B cell (primary cell): Measurements from ENCODE around the gene MAP3K5. TPM values are rescaled to one million over a fixed set of nuclear protein-coding genes. Genes with fewer than 3 reads are reported as not detected.

Experiments used
- ATAC-seq: fragments of 200-7000 bp; cut with Tn5 transposase; one replicate; pipeline ENCODE4 v1.10.0; 2021; ENCODE audit warnings: low read depth, mild to moderate bottlenecking, moderate number of reproducible peaks, moderate library complexity
- CTCF ChIA-PET: fragments of 350-600 bp; sonication (Branson Sonifier 250); formaldehyde crosslinking; loops from one replicate; lab custom pipeline; 2021; ENCODE audit warnings: antibody characterized with exemption, inconsistent platforms; lab: Charles Lee
- POLR2A ChIA-PET: fragments of 350-600 bp; sonication (Branson Sonifier 250); formaldehyde crosslinking; loops from one replicate; lab custom pipeline; 2021; ENCODE audit warnings: antibody characterized with exemption; lab: Charles Lee
- DNase-seq: peaks from one replicate; pipeline ENCODE4 v3.0.0; 2013
- H2AFZ ChIP-seq: 2 replicates; pipeline ENCODE4 v1.6.1; 2012; ENCODE audit warnings: mild to moderate bottlenecking, low read depth, low read length; ENCODE audit not compliant: insufficient read depth, poor library complexity, severe bottlenecking
- H3K27ac ChIP-seq, 2 donors: 1 replicate in 1 of 2; 2 replicates in 1 of 2; pipeline ENCODE4 v1.5.1; 2012 to 2013; ENCODE audit warnings: low read length in 2 of 2, mild to moderate bottlenecking in 2 of 2, moderate library complexity in 1 of 2
- H3K27me3 ChIP-seq, 4 experiments: fragments of 200-600 bp in 1 of 4; sonication (generic) in 1 of 4; replicated peaks in 1 of 4; 1 replicate in 2 of 4; 2 replicates in 2 of 4; pipeline versions ENCODE4 v1.6.1 to v1.7.0; 2013 to 2016; ENCODE audit warnings: low read length in 3 of 4, mild to moderate bottlenecking in 2 of 4, mixed read lengths in 1 of 4, moderate library complexity in 1 of 4; ENCODE audit not compliant: insufficient read depth in 4 of 4, control insufficient read depth in 3 of 4; ENCODE audit errors: control extremely low read depth in 1 of 4
- H3K36me3 ChIP-seq, 2 experiments: replicated peaks in 1 of 2; 1 replicate in 1 of 2; 2 replicates in 1 of 2; pipeline versions ENCODE4 v1.6.1 to v1.7.1; 2013; ENCODE audit warnings: low read length in 1 of 2; ENCODE audit not compliant: insufficient read depth in 2 of 2, control insufficient read depth in 1 of 2; ENCODE audit errors: control extremely low read depth in 1 of 2, extremely low read depth in 1 of 2
- H3K4me1 ChIP-seq, 2 donors: fragments of 200-600 bp in 1 of 2; sonication (generic) in 1 of 2; 1 replicate in 1 of 2; 2 replicates in 1 of 2; pipeline versions ENCODE4 v1.5.1 to v1.6.1; 2013 to 2017; ENCODE audit warnings: low read length in 2 of 2; ENCODE audit not compliant: control insufficient read depth in 2 of 2, insufficient read depth in 2 of 2
- H3K4me2 ChIP-seq: replicated peaks from 2 replicates; pipeline ENCODE3; 2012; ENCODE audit warnings: mild to moderate bottlenecking, low read depth, low read length; ENCODE audit not compliant: poor library complexity, severe bottlenecking
- H3K4me3 ChIP-seq, 5 experiments: fragments of 200-600 bp in 1 of 5; sonication (generic) in 1 of 5; 1 replicate in 3 of 5; 2 replicates in 2 of 5; pipeline versions ENCODE4 v1.5.1 to v1.7.0; 2011 to 2016; ENCODE audit warnings: low read length in 4 of 5, mild to moderate bottlenecking in 4 of 5, low read depth in 2 of 5, control low read depth in 1 of 5, moderate library complexity in 1 of 5; ENCODE audit not compliant: insufficient read depth in 1 of 5; ENCODE audit errors: control extremely low read depth in 1 of 5, extremely low read depth in 1 of 5
- H3K79me2 ChIP-seq: fragments of 200-600 bp; sonication (generic); one replicate; pipeline ENCODE4 v1.6.0; 2016; ENCODE audit warnings: low read length; ENCODE audit not compliant: control insufficient read depth, insufficient read depth
- H3K9ac ChIP-seq: fragments of 200-600 bp; sonication (generic); 2 replicates; pipeline ENCODE4 v1.6.1; 2017; ENCODE audit warnings: mild to moderate bottlenecking, low read length, moderate library complexity
- H3K9me3 ChIP-seq, 3 donors: one replicate each; pipeline versions ENCODE4 v1.6.1 to v1.7.1; 2013; ENCODE audit warnings: low read length in 2 of 3; ENCODE audit not compliant: control insufficient read depth in 2 of 3, insufficient read depth in 1 of 3; ENCODE audit errors: control extremely low read depth in 1 of 3
- H4K20me1 ChIP-seq: 2 replicates; pipeline ENCODE4 v1.6.0; 2012; ENCODE audit warnings: mild to moderate bottlenecking, low read length; ENCODE audit not compliant: insufficient read depth, control insufficient read depth, poor library complexity, severe bottlenecking
- H3K27ac Mint-ChIP-seq: one replicate; pipeline ENCODE4 v1.8.0; 2021; ENCODE audit warnings: mixed read lengths
- H3K27me3 Mint-ChIP-seq: one replicate; pipeline ENCODE4 v1.8.0; 2021; ENCODE audit warnings: mixed read lengths
- H3K4me1 Mint-ChIP-seq: one replicate; pipeline ENCODE4 v1.8.0; 2021; ENCODE audit warnings: mixed read lengths
- H3K4me3 Mint-ChIP-seq: one replicate; pipeline ENCODE4 v1.8.0; 2021; ENCODE audit warnings: mixed read lengths
- H3K9me3 Mint-ChIP-seq: one replicate; pipeline ENCODE4 v1.8.0; 2022; ENCODE audit warnings: mixed read lengths; ENCODE audit not compliant: insufficient read depth
- CTCF ChIP-seq: fragments of 200-600 bp; IDR thresholded peaks from one replicate; pipeline ENCODE4 v1.8.0; 2022; ENCODE audit warnings: antibody characterized with exemption, mild to moderate bottlenecking
- EZH2 ChIP-seq: IDR thresholded peaks from 2 replicates; pipeline ENCODE4 v1.6.1; 2012; ENCODE audit warnings: borderline replicate concordance, low read depth, mild to moderate bottlenecking, moderate library complexity, low read length; ENCODE audit not compliant: insufficient read depth, poor library complexity, severe bottlenecking
- WGBS: methylation state at CpG from one replicate; pipeline ENCODE4 v1.1.5; 2013; ENCODE audit warnings: missing lambda C conversion rate; ENCODE audit not compliant: insufficient coverage; 5-methylcytosine and 5-hydroxymethylcytosine counted together
- intact Hi-C: fragments of 100-400 bp; cut with micrococcal nuclease; formaldehyde crosslinking; loops from one replicate; pipeline ENCODE4 v1.10.0; 2022
- polyA plus RNA-seq: library from polyadenylated mRNA; depleted of rRNA; stranded (reverse); fragments of >200 nt; gene quantifications from 2 replicates; pipeline ENCODE4 v1.2.3, GENCODE V29; 2012
- total RNA-seq, 2 donors: library from RNA; stranded (reverse); fragments of 120-200 nt in 1 of 2; gene quantifications; 1 replicate in 1 of 2; 2 replicates in 1 of 2; pipeline versions ENCODE4 v1.2.3 to v1.2.4, GENCODE V29; 2013 to 2022

The MAP3K5 gene
- total and polyA plus RNA-seq, 2 donors (not counting 1 experiment from before 2014, with no cell fraction given), result 5.7 to 34.1 TPM

- DNase-seq, result peak; percentile 81
- H3K36me3 ChIP-seq, result no peaks in the 10 kb centered on the region
- no peaks in the 10 kb centered on the region for H3K27me3 ChIP-seq
- peak overlapping the region; percentile 95 for H2AFZ ChIP-seq
- ChIA-PET POLR2A (interaction anchor here (1.0 to 2.9 kb wide), 5 partner anchors 30 to 147 kb away, joined by 4 to 21 read pairs (median 8); partner anchors contain the start of gene PEX7), CTCF (interaction anchor here (0.7 to 8.7 kb wide), 24 partner anchors 8 to 636 kb away, joined by 3 to 433 read pairs (median 10); partner anchors contain the start of gene PEX7)
- no peaks in the 10 kb centered on the region for H4K20me1 ChIP-seq
- peak overlapping the region; percentile 95 for H3K4me3 Mint-ChIP-seq
- H3K9me3 ChIP-seq, result peaks cover 0 to 7% (median 3%) of the 10 kb centered on the region in 3 donors
- intact Hi-C loops, result loop anchor here (1.0 to 10.0 kb wide), 8 partner anchors 29 to 1073 kb away; partner anchors contain the start of genes SLC35D3 and TNFAIP3
- no peak for ATAC-seq
- H3K4me3 ChIP-seq, result peak overlapping the region in 4 of 5 experiments; percentile 90 to 99 (median 97)
- peak overlapping the region; percentile 95 to 98 for H3K27ac ChIP-seq
- H3K9ac ChIP-seq, result peak overlapping the region; percentile 96
- H3K4me2 ChIP-seq, result peak overlapping the region; percentile 86
- peaks cover 32% of the 10 kb centered on the region for H3K4me1 Mint-ChIP-seq
- peaks cover 22% of the 10 kb centered on the region for H3K79me2 ChIP-seq
- no peaks in the 10 kb centered on the region for H3K27me3 Mint-ChIP-seq
- WGBS, result no CpG with 5 or more reads among the region's 8 CpGs
- peaks cover 2% of the 10 kb centered on the region for H3K9me3 Mint-ChIP-seq
- peaks cover 28 to 29% of the 10 kb centered on the region in 2 donors for H3K4me1 ChIP-seq
- H3K27ac Mint-ChIP-seq, result peak overlapping the region; percentile 95
- TF ChIP-seq EZH2 (no peak), CTCF (no peak)
Observed at GRCh38 chr6:136793363-136793762, 1.1 kb upstream of the MAP3K5 start.

GRCh38 chr6:136792095-136792409 lies 225 bp downstream of the MAP3K5 start:
- Histone ChIP-seq H3K4me2 (peak overlapping the region; percentile 86), H2AFZ (peak overlapping the region; percentile 95), H3K36me3 (no peaks in the 10 kb centered on the region), H3K4me1 (peaks cover 40 to 42% of the 10 kb centered on the region in 2 donors), H3K4me3 (peak overlapping the region; percentile 81 to 99 (median 96)), H3K9ac (peak overlapping the region; percentile 96), H3K27ac (peak overlapping the region; percentile 95 to 98), H4K20me1 (no peaks in the 10 kb centered on the region), H3K9me3 (peaks cover 0 to 7% (median 3%) of the 10 kb centered on the region in 3 donors), H3K79me2 (peaks cover 35% of the 10 kb centered on the region), H3K27me3 (no peaks in the 10 kb centered on the region)
- POLR2A ChIA-PET, result interaction anchor here (0.6 to 2.9 kb wide), 14 partner anchors 24 to 502 kb away, joined by 3 to 21 read pairs (median 4); partner anchors contain the start of genes BCLAF1 and PEX7
- Mint-ChIP-seq H3K27me3 (no peaks in the 10 kb centered on the region), H3K9me3 (peaks cover 3% of the 10 kb centered on the region), H3K27ac (peak overlapping the region; percentile 95), H3K4me3 (peak overlapping the region; percentile 95), H3K4me1 (peaks cover 45% of the 10 kb centered on the region)
- DNase-seq (no peak), ATAC-seq (peak; percentile 7)
- CTCF ChIA-PET, result interaction anchor here (0.5 to 8.7 kb wide), 80 partner anchors 9 to 541 kb away, joined by 3 to 433 read pairs (median 5); partner anchors contain the start of genes MAP7, MTFR2 and PEX7
- intact Hi-C loops, result loop anchor here (1.0 to 10.0 kb wide), 7 partner anchors 8 to 1075 kb away; partner anchors contain the start of genes PEX7, SLC35D3 and TNFAIP3
- WGBS, result under 1% methylated on average over 46 of the region's 46 CpGs
- no peak for TF ChIP-seq CTCF
- TF ChIP-seq EZH2, result no peak
